ENCODE data around the gene FAM3D. TPM values are rescaled to one million over a fixed set of nuclear protein-coding genes. Genes with fewer than 3 reads are reported as not detected.
"Not testable (repeated sequence)": the region's sequence is repeated elsewhere in the genome, so short reads cannot be mapped to it uniquely, and the experiment has no call there.

FAM3D gene
- total and polyA plus RNA-seq, 12 donors = 0.07 to 0.37 TPM; not detected in 10

DNA sequence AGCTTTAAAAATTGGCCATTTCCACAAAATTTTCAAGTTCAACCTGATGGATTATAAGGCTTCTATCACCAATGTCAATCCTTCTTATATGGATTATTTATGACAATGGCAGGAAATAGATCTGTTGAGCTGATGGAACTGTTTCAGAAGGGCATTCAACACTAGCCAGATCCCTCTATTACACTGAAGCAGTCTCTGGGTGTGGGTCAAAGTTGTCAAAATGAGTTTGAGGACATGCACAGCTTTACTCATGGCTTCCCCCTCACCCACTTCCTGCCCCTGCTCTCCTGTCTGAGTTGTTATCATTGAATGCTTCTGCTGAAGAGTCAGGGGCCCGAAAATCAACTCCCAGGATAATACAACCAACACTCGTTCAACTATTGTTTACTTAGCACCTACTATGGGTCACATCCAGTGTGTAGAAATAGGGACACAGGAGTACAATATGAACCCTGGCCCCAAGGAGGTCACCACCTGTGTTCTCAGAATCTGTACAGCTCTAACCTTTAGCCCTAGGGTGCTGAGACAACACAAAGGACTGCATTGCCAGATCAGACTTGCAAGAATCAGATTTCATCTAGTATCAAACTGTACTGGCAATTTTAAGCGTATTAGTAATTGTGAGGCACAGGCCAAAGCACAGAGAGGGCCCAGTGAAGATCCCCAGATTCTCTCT lies 41.7 kb upstream of the FAM3D start:
- 62 to 65% methylated on average over 3 of the region's 3 CpGs for WGBS, 2 donors
- H3K27ac ChIP-seq = no peak overlapping the region

DNA sequence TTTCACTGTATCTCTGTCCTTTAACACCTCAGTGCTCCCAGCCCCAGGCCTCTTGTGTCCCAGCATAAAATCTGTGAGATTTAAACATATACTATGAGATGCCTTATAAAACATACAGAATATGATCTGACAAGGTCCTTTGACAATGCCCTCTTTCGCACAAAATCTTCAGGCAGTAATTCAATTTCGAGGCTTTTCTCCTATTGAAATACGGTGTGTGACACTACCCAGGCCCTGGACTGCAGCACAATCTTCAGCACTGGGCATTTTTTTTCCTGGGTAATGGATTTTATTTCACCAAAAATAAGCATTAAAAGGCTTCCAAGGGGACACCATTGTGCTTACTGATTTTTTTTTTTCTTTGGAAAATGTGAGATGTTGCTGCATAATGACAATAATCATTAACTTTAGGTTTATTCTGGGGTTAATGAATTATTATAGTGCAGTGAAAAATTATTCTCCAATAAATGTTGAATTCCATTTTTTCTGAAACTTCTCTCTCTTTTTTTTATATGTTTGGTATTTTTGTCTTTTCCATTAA lies 40.9 kb upstream of the FAM3D start:
- DNase-seq (no peak), ATAC-seq (no peak)
- Histone ChIP-seq H3K27ac (no peak overlapping the region), H3K4me1 (no peaks in the 10 kb centered on the region), H3K4me3 (no peak overlapping the region), H3K36me3 (no peaks in the 10 kb centered on the region), H3K9me3 (no peaks in the 10 kb centered on the region), H3K27me3 (no peaks in the 10 kb centered on the region)
- TF ChIP-seq, protein P1, sequence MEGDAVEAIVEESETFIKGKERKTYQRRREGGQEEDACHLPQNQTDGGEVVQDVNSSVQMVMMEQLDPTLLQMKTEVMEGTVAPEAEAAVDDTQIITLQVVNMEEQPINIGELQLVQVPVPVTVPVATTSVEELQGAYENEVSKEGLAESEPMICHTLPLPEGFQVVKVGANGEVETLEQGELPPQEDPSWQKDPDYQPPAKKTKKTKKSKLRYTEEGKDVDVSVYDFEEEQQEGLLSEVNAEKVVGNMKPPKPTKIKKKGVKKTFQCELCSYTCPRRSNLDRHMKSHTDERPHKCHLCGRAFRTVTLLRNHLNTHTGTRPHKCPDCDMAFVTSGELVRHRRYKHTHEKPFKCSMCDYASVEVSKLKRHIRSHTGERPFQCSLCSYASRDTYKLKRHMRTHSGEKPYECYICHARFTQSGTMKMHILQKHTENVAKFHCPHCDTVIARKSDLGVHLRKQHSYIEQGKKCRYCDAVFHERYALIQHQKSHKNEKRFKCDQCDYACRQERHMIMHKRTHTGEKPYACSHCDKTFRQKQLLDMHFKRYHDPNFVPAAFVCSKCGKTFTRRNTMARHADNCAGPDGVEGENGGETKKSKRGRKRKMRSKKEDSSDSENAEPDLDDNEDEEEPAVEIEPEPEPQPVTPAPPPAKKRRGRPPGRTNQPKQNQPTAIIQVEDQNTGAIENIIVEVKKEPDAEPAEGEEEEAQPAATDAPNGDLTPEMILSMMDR (IDR thresholded peaks at IDR 0.05) = no peak
- intact Hi-C loops (cut with DNase I) = no loop called here
- 86 to 93% methylated on average over 3 of the region's 3 CpGs for WGBS, 2 donors

More for the DNA sequence above, 41.7 kb upstream of the FAM3D start:
- H3K36me3 ChIP-seq = no peaks in the 10 kb centered on the region
- ATAC-seq (no peak), DNase-seq (no peak)
- H3K9me3 ChIP-seq = no peaks in the 10 kb centered on the region
- intact Hi-C loops (cut with DNase I) = no loop called here
- no peaks in the 10 kb centered on the region for H3K27me3 ChIP-seq
- TF ChIP-seq, protein P1 (IDR thresholded peaks at IDR 0.05) = no peak
- no peaks in the 10 kb centered on the region for H3K4me1 ChIP-seq
- H3K4me3 ChIP-seq = no peak overlapping the region

DNA sequence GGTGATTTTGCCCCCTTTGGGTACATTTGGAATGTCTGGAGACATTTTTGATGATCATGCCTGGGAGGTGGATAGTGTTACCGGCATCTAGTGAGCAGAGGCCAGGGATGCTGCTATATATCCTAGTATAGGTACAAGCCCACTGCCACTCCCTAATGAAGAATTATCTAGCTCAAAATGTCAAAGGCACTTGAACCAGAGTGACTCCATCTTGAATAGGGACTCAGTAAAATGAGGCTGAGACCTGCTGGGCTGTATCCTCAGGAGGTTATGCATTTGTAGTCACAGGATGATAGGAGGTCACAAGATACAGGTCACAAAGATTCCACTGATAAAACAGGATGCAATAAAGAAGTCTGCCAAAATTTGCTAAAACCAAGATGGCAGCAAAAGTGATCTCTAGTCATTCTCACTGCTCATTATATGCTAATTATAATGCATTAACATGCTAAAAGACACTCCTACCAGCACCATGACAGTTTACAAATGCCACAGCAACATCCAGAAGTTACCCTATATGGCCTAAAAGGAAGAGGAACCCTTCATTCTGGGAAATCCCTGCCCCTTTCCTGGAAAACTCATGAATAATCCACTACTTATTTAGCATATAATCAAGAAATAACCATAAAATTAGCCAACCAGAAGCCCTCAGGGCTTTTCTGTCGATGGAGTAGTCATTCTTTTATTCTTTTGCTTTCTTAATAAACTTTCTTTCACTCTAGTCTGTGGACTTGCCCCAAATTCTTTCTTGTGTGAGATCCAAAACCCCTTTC lies 40.0 kb upstream of the FAM3D start:
- Histone ChIP-seq H3K36me3 (no peaks in the 10 kb centered on the region), H3K9me3 (no peaks in the 10 kb centered on the region), H3K27me3 (no peaks in the 10 kb centered on the region), H3K4me3 (no peak overlapping the region), H3K4me1 (no peaks in the 10 kb centered on the region), H3K27ac (no peak overlapping the region)
- ATAC-seq (no peak), DNase-seq (no peak)
- 87 to 89% methylated on average over 2 of the region's 2 CpGs for WGBS, 2 donors
- TF ChIP-seq, protein P1 (IDR thresholded peaks at IDR 0.05) = no peak
- intact Hi-C loops (cut with DNase I) = no loop called here

DNA sequence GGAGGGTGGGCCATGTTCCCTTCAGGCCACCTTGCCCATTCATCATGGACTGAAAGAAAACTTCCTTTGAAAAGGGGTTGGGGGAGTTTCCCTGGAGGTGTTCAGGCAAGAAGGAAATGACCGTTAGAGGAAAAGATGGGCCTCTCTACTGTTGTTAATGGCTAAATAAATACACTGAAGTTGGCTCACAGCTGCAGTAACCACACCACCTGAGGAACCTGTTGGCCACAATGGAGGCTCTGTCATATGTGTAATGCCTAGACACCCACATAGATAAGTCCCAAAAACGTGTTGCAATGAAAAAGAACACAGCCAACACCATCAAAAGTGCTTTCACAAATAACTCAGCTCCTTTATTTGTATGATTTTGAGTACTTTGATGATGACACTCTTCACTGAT lies 38.2 kb upstream of the FAM3D start:
- DNase-seq = no peak
- intact Hi-C loops (cut with DNase I) = no loop called here
- ATAC-seq = no peak
- TF ChIP-seq, protein P1 (IDR thresholded peaks at IDR 0.05) = no peak
- 52 to 63% methylated on average over 2 of the region's 2 CpGs for WGBS, 2 donors
- H3K4me3 ChIP-seq = no peak overlapping the region
- no peaks in the 10 kb centered on the region for H3K36me3 ChIP-seq
- H3K4me1 ChIP-seq = no peaks in the 10 kb centered on the region
- no peak overlapping the region for H3K27ac ChIP-seq
- H3K9me3 ChIP-seq = no peaks in the 10 kb centered on the region
- H3K27me3 ChIP-seq = no peaks in the 10 kb centered on the region

DNA sequence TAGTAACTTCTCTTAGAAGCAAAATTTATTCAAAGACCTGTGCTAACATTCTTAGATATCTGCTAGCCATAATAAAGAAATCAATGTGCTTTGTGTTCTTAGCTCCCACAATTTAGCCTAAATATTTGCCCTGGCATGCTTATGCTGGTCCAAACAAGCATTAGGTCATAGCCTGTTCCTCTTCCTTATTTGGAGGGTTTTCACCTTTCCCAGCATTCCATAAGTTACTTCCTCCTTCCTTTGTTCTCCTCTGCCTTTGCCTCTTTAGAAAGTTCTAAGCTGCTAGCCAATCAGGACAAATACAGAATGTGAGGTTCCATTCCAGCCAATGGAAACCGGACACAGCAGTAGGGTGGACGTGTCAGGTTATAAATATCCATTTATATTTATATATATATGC lies 37.7 kb upstream of the FAM3D start:
- H3K27ac ChIP-seq; intact Hi-C loops (cut with DNase I); H3K9me3 ChIP-seq; H3K36me3 ChIP-seq; DNase-seq; H3K4me3 ChIP-seq; H3K27me3 ChIP-seq; ATAC-seq; H3K4me1 ChIP-seq: not testable (repeated sequence)
- whole genome bisulfite sequencing, 2 donors = 73 to 82% methylated on average over 2 of the region's 2 CpGs

Data from heart right ventricle (tissue), 16 donors.